ENCODE results near the gene F8A1.
"Not testable (repeated sequence)": the region's sequence is repeated elsewhere in the genome, so short reads cannot be mapped to it uniquely, and the experiment has no call there.

GRCh38 chrX:154868522-154868921, 17.6 kb upstream of the F8A1 start:
- not testable (repeated sequence) for TF ChIP-seq CTCF (conservative IDR thresholded peaks at IDR 0.05; ENCODE audit: low read depth, low read length); RFX5 (IDR thresholded peaks at IDR 0.05; ENCODE audit: low read depth, low read length); POLR2A (IDR thresholded peaks at IDR 0.05; ENCODE audit: low read depth, low read length); RAD21 (IDR thresholded peaks at IDR 0.05; ENCODE audit: low read length); SMC3 (IDR thresholded peaks at IDR 0.05; ENCODE audit: low read depth, low read length); ELK1 (IDR thresholded peaks at IDR 0.05; ENCODE audit: borderline replicate concordance, low read depth, low read length); NFE2L2 (IDR thresholded peaks at IDR 0.05; ENCODE audit: low read depth, low read length); CHD1 (IDR thresholded peaks at IDR 0.05; ENCODE audit: low read depth, low read length); CEBPB (IDR thresholded peaks at IDR 0.05; ENCODE audit: low read depth, low read length); USF2 (IDR thresholded peaks at IDR 0.05; ENCODE audit: low read depth, low read length)

All from IMR-90 (cell line).